ENCODE data around the gene SLC24A3.

SLC24A3 gene

DNA sequence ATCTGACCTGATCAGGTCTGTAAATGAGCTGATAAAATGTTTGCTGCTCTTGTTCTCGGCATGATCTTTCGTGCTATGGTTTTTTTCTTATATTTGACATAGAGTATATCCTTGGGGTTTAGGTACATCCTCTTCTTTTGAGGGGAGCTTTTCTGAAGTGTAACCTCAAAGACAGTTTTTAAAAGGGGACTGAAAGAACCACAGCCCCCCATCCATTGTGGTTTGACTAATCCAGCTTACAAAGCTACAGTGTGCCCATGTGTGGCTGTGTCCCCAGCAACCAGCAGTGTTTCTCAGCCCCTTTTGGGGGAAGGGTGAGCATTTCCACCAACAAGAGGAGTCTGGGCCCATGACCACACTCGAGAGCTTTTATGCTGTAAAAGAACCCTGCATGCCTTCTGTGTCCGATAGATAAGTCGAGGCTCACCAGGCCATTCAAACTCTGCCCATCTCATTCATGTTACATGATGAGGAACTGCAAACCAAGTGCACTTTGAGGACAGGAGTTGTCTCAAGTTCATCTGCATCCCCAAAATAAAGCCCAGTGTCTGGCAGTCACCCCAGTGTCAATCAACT, 266.0 kb downstream of the SLC24A3 start:
- no peak for DNase-seq

DNA sequence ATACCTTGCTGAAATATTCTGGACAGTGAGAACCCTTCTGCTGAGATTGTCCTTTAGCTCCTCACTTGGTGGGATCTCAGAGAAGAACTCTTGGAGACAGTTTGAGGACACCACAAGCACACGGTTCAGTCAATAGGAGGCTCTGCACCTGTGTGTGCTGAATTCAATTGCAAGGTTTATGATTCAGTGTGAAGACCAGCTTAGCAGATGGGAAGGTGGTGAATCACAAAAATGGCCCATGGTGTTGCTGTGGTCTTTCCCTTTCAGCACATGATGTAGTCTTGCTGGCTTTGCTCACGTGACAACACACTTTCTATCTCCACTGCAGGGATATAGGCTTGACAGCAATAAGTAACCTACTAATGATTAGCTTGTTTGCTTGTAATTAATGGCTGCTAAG, 270.3 kb downstream of the SLC24A3 start:
- no peak for DNase-seq

DNA sequence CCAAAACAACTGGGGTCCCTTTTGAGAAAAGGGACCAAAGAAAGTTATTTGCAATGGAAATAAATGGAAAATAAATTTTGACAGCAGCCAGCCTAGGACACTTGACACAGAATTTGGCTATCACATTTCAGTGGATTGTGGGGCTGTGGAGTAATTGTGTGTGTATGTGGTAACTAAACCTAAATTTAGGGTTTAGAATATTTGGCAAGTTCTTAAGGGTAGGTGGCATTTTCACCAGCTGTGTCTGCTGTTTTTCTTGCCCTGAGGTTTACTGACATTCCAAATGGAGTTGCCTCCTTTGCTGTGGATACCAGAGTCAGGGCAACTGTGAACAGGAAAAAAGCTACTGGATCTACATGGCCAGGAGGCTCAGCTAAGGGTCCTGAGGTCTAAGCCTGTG, 270.9 kb downstream of the SLC24A3 start:
- no peak for DNase-seq

DNA sequence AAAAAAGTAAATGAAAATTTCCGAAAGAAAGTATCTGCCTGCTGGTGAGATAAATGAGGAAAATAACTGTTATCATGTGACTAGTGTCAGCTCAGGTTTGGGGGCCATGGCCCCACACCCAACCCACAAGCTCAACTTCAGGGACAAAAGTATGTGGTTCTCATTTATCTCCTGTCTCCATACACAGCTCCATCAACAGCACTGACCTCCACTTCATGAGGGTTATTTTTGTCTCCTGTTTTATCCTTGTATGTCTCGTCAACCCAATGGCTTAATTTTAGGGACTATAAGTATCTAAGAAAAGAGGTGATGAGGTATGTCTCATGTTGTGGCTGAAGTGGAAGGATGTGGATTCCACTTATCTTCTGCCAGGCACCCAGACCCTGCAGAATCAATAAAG, 274.0 kb downstream of the SLC24A3 start:
- no peak for DNase-seq

DNA sequence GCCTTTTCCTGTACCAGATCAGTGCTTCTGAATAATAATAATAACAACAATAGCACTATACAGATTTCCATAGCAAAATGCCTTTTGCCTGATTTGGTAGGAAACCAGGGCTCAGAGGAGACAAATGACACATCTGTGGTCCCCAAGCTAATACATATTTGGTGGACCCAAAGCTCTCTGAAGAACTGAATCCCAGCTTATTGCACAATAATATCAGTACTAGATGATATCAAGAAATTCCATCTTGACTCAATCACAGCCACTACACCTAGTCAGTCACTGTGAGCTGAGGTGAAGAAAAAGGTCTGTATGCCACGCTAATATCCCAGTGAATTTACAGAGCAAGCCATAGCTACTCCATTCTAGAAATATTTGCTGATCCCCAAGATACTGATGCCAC, 275.0 kb downstream of the SLC24A3 start:
- no peak for DNase-seq

DNA sequence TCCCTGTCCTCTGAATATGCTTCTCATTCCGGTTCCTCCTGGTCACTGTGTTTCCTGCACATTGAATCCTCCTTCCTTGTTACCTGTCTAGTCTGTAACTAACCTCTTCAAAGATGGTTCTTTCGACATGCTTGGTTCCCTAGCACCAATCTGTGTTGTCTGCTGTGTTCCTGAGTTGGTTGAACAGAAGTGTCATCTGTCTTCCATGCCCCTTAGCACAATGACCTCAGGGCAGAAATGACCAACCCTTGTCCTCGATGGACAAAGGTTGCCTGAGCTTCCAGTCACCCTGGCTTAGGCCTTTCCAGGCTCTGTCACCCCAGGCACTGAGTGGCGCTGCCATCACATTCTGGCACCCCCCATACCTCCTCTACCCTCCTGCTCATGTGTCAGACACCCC, 278.8 kb downstream of the SLC24A3 start:
- no peak for DNase-seq

DNA sequence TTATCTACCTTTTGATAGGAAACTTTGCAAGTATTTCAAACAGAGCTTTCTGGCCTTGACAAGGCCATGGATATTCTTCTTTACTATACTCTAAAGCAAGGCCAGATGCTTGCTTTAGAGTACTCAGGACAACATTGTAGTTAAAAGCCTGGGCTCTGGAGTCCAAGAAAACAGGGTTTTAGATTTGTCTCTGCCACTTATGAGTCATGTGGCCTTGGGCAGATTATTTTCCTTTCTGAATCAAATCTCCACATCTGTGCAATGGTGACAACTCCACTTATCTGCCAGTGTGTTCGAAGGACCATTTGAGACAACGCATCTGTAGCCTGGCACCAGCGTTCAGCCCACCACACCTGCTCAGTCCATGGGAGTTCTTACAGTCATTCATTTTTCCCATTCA, 279.7 kb downstream of the SLC24A3 start:
- DNase-seq: no peak

DNA sequence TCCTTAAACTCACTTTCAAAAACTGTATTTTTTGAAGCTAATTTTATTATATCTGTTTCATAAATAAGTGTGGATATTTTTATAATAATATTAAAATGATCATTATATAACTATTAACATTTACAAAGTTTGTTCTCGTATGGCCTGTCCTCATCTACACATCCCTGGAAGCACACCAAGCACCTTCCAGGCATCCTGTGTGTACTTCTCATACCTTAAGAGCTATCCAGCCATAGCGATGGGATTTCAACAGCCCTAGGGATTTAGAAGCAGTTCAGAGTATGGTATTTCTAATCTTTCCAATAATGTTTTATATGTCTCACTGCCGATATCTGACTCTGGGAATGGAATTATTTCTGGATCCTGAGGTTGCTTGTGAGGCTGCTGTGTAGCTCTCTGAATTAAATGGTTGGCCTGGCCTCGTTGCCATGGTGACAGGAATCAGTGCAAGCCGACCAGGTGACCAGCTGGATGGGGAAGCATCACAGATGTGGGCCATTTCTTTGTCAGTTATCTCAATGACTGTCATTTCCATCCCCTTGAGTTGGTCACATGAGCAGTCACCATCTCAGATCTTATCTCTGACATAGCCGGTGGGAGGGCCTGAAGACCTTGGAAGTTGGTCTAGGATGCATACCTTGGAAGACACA, 280.4 kb downstream of the SLC24A3 start:
- DNase-seq: no peak

DNA sequence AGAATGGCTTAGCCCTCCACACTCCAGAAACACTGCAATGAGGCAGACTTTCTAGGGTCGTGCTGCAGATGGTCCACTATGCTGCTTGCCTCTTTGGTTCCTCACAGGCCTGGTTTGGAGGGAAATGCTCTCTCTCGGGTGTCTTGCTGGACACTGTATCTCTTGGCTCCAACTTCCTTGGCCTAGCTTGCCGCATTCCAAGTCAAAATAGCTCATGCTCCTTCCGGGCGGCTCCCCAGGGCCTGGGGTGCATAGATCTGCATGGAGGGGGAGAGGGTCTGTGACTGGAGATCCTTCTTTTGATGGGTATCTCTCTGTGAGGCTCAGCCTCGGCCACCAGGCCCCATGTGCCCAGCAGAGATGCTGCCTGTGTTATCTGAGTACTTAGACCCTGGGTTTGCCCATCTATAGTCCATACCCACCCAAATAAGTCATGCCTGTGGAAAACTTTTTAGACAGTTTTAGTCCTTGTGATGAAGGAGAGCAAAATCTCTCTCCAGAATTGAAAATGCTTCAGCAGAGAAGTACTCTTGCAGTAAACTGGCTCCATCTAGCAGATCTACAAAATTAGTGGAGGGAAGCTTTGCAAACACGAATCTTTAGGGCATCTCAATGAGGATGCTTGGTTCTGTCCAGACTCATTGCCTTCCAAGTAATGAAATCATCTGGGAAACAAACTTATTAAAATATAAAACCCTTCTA, 281.5 kb downstream of the SLC24A3 start:
- DNase-seq: no peak

DNA sequence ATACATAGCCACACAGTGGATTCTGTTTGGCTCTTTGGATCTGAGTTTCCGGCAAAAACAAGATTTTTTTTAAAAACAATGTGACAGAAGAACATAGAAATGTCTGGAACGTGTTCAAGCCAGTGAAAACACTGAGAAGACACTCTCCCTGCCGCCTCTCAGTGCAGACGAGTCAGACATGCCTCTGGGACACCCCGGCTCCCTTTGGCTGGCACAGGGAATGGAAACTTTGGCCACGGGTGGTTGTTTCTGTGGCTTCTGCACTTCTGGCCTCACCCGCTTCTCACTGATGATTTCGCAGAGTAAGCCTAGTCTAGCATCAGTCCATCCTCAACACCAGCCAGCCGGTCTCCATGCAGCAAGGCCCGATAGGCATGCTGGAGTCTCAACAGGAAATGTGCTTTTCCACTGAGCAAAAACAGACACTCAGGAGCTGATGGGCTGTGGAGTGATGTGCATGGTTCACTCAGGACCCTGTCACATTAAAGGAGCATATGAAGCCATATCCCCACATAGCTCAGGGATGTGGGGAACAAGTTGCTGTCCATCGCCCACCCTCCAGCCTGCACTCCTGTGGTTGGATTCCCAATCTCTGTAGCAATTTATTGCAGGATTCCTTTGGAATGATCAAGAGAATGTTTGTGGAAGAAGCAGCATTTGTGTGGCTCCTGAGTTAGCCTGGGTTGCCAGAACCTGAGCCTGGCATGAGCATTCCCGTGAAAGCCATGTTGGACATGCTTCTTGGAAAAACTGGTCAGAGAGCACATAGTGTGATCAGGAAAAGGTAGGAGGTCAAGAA, 283.7 kb downstream of the SLC24A3 start:
- DNase-seq: no peak

DNA sequence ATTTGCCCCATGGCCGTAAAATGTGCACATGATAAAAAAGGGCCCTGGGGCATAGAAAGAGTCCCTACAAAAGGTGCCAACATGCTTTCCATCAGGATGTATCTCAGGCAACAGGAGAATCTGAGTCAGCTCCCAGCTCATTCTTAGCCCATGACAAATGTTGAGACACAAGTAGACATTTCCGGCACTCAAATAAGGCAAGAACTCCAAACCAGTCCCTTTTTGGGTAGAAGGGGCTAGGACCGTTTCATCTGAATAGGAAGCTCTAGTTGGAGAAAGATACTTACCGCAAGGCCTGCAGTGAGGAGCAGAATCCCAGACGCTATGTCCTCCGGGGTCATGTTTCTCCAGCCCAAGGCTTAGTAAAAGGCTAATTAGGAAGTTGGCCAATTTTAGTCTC, 284.6 kb downstream of the SLC24A3 start:
- DNase-seq: no peak

DNA sequence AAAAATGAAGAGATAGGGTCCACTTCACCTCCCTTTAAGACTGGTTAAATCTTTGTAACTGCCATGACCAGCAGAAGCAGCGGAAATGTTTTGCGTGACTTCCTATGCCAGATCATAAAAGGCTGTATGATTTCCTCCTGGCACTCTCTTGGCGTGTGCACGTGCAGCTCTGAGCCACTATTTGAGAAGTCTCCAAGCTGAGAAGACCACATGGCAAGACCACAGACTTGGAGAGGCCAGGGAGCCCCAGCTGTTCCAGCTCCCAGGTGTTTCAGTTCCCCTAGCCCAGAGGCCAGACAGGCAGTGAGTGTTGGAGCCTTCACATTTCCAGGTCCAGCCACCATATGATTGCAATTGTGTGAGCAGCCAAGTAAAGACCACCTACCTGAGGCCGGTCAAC, 286.3 kb downstream of the SLC24A3 start:
- no peak for DNase-seq

DNA sequence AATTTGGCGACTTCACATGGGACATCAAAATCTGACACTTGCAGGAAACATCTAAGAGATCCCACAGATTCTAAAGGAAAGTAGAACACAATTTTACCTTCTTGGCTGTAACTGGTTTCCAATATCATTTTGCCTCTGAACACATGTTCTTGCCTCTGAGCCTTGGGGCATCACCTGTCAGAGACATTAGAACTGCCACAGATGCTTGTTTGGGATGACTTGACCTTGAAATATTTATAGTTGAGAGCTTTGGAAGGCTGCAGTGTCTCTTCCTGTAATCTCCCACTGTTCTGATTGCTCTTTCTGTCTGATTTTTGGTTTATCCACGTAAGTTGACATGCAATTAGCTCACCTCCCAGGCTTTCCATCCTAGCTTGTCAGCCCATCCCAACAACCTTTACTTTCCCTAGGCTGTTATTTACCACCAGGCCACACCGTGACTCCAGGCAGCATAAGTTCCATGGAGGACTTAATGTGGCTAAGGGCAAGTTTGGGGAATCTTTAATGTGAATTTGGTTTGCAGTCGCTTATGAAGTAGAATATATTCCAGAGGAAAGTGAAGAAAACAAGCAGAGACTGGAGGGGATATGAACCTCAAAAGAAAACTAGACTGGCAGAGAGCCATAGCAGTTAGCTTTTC, 289.2 kb downstream of the SLC24A3 start:
- no peak for DNase-seq

DNA sequence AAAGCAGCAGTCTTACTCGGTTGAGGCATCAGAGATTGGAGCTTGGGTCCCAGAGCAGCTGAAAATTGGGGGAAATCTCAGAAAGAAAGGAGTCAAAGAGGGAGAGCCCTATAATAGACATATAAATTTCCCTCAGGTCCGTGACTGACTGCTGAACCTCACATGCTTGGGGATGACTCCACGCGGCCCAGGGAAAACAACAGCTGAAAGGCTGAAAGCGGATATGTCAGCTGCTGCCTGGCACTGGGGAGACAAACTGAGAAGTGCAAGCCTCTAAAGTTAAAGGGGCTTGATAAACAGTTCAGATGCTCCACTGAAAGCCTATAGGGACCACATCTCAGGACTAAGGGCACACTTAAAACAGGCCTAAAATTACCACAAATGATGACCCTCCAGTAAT, 289.7 kb downstream of the SLC24A3 start:
- DNase-seq: no peak

DNA sequence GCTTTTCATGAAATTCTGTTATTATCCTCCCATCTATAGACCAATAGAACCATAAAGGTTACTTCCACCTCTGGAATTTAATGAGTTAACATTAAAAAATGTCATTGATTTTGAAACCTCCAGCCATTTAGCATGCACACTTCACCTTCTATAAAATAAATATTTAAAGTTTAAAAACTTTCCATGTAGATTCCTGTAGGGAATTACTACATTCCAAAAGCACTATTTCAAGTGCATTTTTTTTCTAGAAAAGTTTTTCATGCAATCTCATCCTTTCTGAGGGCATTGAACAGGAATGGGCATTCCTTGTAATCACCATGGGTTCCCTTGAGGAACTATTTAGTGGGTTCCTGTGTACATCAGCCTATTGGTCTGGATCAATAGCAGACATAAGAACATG, 291.8 kb downstream of the SLC24A3 start:
- DNase-seq: no peak

DNA sequence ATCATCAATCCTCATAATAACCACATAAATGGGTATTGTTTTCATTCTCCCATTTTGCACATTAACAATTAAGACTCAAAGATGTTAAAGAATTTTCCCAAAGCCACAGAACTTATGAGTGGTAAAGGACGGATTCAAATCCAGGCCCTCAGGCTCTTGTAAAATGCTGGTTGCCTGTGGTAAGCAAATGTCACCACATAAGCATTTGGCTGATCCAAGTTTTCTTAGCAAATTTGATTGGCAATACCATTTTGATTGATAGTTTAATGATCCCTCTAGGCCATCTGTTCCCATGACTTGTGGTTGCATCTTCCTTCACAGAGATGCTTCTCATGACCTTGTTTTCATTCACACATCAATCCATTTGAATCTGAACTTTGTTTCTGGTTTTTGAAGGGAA, 293.6 kb downstream of the SLC24A3 start:
- no peak for DNase-seq

DNA sequence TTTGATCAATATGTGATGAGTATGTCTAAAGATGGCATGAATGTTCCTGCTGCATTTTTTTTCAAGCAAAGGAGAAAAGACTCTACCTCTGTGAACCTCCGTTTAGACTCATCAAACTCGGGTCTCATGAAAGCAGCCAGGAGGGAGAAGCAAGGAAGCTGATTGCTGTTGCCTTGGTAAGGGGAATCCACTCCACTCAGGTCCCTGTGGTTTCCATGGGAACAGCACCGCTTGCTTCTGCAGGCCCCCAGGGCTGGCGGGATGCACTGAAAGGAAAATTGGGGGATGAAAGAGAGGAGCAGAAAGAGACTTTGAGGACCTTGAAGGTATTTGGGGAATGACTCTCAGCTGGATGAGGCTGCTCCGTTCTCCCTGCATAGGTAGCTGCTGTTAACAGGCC, 296.0 kb downstream of the SLC24A3 start:
- no peak for DNase-seq

DNA sequence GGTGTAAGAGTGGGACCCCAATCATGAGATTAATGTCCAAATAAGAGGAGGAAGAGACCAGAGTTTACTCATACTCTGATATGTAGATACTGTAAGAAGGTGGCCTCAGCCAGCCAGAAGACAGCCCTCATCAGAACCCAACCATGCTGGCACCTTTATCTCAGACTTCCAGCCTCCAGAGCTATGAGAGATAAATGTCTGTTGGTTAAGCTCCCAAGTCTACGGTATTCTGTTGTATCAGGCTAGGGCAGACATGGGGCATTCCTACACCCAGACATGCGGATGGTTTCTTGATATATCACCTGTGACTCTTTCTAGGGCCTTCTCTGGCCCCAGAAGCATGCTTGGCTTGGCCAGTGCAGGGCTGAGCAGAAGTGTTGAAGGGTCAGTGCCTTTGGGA, 298.2 kb downstream of the SLC24A3 start:
- DNase-seq: no peak

DNA sequence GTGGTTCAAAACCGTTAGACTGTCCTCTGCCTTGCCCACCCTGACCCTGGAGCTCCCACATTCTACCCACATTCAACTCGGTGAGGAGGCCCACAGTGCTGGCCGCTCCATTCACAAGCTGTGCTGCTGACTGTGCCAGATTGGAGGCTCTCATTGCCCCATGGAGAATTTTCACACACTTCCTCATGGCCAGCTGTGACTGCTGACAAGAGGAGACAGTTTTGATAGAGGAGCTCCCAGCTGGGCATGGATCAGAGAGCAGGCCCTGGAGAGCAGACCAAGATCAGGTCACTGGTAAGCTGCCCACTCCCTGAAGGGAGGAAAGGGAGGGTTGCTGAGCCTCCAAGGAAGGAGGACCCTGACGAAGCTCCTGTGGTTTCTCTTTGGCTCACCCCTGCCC, 299.5 kb downstream of the SLC24A3 start:
- DNase-seq: no peak

DNA sequence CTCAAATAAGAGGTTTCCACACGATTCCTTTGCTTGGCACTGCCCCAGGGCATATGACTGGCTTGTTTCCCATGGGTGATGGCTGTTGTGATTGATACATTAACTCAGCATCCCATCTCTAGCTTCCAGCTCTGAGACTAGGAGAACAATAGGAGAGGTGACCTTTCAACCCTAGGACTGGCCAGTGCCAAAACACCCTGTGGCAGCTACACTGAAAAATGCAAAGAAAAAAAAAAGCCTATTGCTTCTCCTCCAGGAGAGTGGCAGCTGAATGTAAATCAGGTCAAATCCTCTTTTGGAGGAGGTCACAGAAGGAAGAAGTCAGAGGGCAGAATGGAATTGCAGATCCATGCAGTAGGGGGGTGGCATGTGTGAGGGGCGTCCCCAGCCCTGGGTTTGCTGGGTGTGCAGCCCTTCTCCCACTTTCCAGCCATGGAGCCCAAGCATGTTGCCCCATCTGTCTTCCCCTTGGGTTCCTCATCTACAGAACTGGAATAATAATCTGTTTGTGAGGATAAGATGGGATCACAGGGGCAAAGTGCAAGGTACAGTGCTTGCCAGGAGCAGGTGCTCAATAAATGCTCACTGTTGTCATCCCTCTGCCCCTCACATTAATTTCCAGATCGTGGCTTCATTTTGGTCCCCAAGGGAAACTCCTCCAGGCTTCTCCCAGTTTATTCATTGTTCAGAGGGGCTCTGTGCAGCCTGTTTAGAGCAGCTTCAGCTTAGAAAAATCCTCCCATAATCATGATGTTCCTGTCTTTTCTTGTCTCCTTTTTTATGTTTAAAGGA, 300.6 kb downstream of the SLC24A3 start:
- no peak for DNase-seq

DNA sequence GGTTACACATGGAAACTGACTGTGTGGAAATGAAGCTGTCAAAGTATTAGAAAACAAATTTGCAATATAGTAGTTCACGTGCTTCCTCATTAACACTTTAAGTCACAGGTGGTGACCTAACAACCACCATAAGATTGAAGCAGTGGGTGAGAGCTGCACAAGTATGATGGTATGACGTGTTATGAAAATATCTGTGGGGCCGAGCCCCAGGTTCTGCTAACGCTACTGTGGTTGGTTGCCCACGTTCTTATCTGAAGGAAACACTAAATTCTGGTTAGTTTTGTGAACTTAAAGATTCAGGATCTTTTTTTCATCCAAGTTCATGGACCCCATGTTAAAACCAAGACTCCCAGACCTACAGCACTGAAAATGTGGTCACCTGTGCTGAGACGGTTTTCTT, 302.6 kb downstream of the SLC24A3 start:
- no peak for DNase-seq

DNA sequence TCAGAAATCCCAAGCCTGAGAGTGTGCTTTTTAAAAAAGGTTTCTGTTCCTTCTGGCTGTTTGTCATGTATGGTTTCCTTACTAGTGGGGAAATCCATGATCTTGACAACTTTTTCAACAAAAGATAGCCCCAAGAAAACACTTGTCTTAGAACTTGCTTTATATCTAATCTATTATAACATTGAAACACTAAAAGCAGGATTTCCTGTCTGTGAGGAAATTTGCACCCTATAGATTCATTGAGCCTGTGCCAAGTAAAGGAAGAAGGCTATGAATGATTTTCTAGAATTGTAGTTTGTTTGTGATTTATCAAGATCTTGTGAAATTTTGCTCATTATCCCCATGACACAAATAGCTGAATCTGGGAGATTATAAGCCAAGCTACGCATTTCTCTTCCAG, 307.0 kb downstream of the SLC24A3 start:
- DNase-seq: peak in 1 of 2 donors; percentile 1
